VCaP (cell line): Measurements from ENCODE around the gene ACTL10.

Experiments used
- H3K27ac ChIP-seq: fragments of 450-650 bp; 2 replicates; pipeline ENCODE4 v1.5.1; 2017
- CTCF ChIP-seq: fragments of 450-650 bp; conservative IDR thresholded peaks from 2 replicates; pipeline ENCODE4 v1.5.1; 2017; ENCODE audit warnings: mild to moderate bottlenecking, moderate library complexity

ACTL10 gene

GRCh38 chr20:33645072-33645358 is 21.7 kb upstream of the ACTL10 start:
- no peak for TF ChIP-seq CTCF
- peak overlapping the region; percentile 99 for H3K27ac ChIP-seq

- no peak for TF ChIP-seq CTCF
- H3K27ac ChIP-seq, result peak overlapping the region; percentile 99
Observed at GRCh38 chr20:33645396-33645795, 21.3 kb upstream of the ACTL10 start.

GRCh38 chr20:33646191-33646590 is 20.6 kb upstream of the ACTL10 start:
- peak overlapping the region; percentile 99 for H3K27ac ChIP-seq
- no peak for TF ChIP-seq CTCF

- peak overlapping the region; percentile 99 for H3K27ac ChIP-seq
Observed at GRCh38 chr20:33646959-33647602, 19.7 kb upstream of the ACTL10 start.

GRCh38 chr20:33647603-33648395 is 18.9 kb upstream of the ACTL10 start:
- H3K27ac ChIP-seq, result peak overlapping the region; percentile 99
- TF ChIP-seq CTCF, result peak; percentile 39; the same call in 1 of the 2 replicates

- peak overlapping the region; percentile 99 for H3K27ac ChIP-seq
- no peak for TF ChIP-seq CTCF
Observed at GRCh38 chr20:33648396-33649004, 18.2 kb upstream of the ACTL10 start.

GRCh38 chr20:33649201-33649681 is 17.5 kb upstream of the ACTL10 start:
- no peak for TF ChIP-seq CTCF
- peak overlapping the region; percentile 99 for H3K27ac ChIP-seq
